HG02642 (cell line): Measurements from ENCODE around the gene GHR.

ENCODE experiments used
- ATAC-seq: cut with Tn5 transposase; IDR thresholded peaks from one replicate; pipeline ENCODE4 v1.9.1; 2021; ENCODE audit warnings: mild to moderate bottlenecking; ENCODE audit not compliant: unreplicated experiment, poor library complexity

GHR gene

DNA sequence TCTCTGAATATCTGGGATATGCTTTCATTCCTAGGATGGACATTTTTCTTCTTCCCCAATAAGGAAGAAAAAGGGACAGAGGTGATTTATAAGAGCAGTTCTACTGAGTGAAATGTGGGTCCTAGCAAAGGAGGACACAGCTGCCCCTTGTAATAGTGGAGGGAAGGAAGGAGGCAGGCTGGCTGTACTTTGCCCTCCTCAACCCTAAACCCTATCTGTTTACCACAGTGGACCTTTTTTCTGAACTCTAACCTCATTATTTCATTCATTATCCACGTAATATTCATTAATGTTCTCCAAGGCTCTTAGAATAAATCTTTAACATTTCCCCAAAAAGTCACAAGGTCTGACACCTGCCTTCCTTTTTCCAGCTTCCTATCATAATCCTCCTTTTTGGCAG lies 37.8 kb downstream of the GHR start:
- no peak for ATAC-seq

DNA sequence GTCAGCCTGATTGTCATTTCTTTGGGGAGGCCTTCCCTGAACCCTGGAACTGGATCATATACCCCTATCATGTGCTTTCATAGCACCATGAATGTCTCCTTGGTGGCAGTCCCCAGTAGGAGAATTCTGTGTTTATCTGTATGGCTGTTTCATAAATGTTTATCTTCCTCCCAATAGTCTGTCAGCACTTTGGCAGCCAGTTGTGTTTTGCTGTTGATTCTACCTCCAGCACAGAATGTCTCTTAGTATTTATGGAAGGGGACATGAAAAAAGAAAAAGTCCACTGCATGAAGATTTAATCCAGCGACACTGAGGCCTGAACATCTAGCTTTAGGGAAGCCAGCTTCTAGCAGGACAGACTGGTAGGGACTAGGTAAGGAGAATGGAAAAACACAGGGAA lies 38.3 kb downstream of the GHR start:
- ATAC-seq: no peak

DNA sequence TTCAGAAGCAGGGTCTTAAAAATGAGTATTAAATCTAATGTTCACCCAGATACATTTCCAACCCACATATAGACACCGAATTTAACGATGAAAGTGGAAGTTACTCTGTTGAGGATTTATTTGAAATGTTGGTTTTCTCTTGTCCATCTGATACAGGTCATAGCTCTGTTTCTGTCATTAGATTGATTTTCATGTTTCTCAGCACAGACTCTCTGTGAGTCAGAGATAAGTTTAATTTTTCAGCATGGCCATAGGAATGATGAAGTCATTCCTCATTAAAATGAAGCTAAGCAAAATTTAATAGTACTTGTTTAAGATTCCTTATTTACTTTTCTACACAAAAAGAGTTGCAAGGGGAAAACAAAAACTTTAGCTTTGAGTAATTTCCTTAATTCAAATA lies 38.8 kb downstream of the GHR start:
- ATAC-seq: no peak

DNA sequence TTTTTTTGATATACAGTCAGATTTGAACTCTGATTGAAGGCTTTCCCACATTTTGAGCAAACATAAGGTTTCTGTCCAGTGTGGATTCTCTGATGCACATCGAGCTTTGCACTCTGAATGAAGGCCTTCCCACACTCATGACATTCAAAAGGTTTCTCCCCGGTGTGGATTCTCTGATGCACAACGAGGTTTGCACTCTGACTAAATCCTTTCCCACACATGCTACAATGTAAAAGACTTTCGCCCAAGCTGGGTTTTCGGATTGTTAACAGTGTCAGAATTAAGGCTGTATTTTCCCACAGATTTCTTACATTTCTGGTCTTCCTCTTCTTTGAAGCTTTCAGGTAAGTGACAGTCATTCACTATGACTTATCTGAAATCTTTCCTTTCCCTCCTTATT lies 44.3 kb downstream of the GHR start:
- ATAC-seq: no peak

DNA sequence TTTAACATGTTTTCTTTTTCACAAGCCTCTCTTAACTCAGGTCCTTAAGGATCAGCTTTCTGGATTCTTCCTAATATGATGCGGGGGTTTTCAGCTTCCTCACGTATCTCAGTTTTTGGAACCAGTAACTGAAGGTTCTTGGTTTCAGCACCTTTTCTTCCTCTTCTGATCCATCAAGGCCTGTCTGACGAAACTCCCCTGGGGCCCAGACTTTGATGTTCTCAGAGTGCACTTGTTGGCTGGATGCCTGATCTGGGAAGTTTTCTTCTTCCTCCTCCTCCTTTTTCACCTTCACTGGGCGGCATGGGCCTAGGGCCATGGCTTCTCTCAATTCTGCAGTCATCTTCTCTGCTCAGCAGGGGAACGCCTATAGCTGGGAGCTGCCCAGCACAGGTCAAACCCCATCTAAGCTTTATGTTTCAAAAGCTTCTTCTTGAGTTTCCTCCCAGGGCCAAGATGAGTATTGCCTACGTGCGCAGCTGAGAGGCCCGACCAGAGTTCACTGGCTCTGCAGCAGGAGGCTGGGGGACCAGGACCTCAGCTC lies 44.8 kb downstream of the GHR start:
- ATAC-seq: no peak

DNA sequence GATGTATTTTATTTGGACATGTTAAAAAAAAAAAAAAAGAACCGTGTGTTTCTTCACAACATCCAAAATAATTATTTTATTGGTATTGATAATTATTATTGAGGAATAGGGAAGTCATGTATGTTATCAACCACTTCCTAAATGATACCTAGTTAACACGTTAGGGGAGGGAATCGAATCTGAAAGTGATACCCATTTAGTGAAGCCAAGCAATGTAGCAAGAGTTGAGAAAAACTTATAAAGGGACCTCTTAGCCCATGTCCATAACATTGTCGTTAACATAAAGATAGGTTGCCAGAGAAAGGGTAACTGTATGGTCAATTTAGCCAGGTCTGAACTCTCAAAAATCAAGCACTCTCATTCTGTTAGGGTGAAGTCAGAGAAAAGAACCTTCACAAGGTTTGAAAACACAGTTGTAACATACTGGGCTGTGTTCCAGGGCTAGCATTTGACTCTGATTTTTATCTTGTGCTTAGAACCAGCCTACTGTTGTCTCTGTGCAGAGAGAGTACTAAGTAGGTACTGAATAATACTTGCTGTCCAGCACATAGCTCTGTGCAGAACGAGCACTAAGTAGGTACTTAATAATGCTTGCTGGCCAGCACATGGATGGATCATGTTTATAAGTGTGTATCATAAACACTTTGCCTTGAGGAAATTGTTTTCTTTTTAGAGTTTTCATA lies 60.4 kb downstream of the GHR start:
- ATAC-seq: peak; percentile 55

DNA sequence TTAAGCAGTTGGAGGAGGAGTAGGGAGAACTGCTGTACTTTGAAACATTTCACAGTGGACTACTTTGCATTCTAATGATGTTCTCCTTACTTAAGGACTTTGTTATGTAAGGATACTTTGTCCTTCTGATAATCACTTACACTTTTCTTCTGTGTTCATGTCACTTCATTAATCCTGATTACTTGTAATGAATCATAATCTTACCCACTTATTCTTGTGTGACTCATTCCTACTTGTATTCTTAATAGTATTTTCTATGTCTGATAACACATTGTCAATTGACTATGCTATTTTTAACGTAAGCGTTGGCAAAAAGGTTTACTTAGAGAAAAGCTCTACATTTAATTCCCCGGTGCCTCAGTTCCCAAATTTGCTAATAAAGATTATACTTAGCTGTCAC lies 63.8 kb downstream of the GHR start:
- no peak for ATAC-seq

DNA sequence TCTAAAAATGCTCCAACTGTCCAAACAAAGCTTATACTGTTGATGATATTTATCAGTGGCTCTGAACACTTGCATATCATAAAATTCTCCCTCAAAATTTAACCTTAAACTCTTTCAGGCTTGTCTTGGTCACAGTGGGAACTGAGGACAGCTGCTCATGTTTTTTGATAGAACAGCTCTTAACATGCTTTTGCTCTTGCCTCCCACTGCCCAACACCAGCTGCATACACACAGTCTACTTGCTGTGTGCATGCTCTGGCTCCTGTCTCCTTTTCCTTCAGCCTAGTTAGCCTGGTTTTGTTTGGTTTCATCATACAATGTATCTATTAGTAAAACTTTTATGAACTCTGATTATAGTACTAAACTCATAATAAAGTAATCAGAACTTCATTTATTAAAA lies 64.6 kb downstream of the GHR start:
- no peak for ATAC-seq

DNA sequence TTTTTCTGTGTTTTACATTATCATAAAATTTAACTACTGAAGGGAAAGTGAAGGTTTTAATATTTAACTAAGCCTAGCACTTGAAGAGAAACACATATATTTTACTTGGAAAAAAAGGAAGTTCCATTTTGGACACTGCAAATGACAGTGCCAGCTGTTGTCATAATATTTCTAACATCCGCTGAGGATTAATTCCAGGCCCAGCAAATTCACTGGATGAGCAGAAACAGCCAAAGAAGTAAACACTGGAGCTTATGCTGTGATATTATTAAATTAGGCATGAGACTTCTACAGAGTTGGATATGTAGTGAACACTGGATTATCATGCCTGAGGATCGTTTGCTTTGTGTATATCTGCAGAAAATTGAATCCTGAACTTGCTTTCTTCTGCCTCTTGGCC lies 67.6 kb downstream of the GHR start:
- ATAC-seq: no peak

DNA sequence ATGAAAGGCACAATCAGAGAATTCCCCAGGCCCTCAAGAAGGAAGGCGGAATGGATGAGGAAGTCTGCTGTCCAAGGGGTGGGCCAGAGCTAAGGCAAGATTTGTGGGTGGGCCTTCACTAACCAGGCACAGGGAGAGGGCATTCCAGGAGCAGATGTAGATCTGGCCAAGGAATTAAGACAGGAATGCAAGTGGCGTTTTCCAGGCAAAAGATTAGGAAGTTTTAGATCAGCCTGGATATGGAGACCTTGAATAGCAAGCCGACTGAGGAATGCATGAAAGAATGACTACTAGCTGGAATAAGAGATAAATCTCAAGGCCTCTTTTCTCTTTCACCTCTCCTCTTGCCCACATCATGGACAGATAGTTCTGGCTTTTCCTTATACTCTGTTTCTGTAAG lies 68.5 kb downstream of the GHR start:
- ATAC-seq: no peak

DNA sequence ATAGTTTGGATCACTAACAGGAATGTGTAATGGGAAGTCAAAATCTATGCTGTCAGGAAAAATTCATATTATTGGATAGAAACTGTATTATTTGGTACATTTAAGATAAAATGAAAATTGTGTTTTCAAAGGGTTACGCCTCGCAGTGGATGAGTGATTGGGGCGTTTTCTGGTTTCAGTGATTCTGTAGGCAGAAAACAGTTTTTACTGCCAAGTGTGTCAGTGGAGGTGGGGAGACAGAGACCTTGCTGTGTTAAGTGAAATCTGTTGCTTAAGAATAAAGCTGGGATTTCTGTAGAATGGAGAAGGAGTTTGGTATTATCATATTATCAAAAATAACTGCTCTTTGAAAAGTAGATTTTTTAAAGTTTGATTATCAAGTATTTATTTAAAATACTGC lies 69.7 kb downstream of the GHR start:
- ATAC-seq: no peak

DNA sequence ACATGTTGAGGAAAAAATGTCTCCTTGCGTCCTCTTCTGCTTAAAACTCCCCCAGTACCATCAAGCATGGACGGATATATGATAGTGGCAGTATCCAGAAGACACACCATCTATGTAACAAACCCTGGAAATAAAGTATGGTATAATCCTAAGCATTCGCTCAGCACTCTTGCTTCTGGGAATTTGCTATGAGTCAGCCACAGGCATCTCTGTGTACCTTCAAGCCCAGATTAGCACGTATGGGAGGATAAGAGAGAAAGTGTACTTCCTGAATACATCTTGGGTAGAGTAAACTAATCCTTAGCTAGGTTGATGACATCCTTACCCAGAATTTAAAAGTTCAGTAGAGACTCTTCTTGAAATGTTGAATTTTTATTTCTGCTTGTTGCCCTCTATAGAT lies 71.2 kb downstream of the GHR start:
- no peak for ATAC-seq

DNA sequence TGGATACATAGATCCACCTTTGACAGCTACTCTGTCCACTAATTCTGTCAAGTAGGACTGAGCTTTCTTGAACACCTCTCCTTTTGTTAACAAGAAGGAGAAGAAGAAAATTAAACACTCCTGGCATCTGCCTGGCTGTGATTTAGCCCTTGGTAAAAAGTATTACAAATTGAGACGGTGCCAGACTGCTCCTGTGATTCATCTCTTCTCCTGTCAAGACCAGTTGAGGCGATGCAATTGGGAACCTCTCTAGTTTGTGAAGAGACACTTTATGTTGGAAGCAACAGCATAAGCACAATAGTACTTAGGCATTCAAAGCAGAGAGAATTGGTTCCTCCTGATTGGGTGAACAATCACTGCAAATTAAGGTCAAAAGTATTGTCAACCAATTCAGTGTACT lies 72.7 kb downstream of the GHR start:
- ATAC-seq: no peak

DNA sequence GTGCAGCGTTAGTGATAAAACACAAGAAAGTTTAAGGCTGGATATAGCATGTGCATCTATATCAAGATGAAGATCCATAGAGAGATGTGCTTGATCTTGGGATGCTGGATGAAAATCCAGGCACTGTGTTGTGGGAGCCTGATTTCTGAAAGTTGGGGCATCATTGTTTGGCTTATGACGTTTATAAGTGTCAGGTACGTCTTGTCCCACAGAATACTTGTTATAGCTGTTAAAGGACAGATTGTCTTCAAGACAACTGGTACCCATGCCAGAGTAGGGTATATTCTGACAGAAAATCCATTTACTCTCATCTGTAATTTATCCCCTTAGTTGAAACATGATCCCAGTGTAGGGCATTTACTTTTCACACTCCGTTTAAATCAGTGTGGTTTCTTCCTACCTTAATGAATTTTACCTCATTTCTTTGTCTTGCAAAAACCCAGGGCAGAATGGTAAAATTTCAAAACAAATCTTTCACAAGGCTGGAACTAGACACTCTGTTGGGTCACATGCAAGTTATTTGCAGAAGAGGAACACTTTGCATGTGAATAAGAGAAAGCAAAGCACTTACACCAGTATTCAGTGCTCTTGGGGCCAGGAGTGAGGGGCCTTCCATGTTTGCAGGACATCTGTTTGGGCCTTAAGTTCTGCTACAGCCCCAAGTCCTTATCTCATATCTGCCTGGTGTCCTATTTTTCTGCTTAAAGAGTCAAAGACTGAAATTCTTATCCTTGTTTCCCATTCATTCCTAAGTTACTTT lies 73.3 kb downstream of the GHR start:
- ATAC-seq: no peak

DNA sequence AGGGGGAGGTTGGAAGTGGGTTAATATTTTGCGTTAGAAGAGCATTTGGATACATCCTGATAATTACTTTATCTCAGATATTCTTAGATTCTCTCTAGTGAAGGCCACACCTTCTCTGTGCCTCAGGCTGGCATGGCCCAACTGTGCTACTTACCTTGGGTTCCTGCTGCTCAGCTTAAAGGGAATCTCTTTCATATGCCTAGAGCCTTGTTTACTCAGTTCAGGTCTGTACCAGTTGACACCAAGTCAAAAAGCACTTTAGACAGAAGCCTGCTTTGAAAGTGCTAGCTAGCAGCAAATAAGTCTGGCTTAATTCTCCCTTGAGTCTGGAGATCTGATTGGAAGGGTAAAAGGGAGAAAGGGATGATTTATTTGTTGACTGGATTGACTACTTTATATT lies 74.8 kb downstream of the GHR start:
- ATAC-seq: no peak

DNA sequence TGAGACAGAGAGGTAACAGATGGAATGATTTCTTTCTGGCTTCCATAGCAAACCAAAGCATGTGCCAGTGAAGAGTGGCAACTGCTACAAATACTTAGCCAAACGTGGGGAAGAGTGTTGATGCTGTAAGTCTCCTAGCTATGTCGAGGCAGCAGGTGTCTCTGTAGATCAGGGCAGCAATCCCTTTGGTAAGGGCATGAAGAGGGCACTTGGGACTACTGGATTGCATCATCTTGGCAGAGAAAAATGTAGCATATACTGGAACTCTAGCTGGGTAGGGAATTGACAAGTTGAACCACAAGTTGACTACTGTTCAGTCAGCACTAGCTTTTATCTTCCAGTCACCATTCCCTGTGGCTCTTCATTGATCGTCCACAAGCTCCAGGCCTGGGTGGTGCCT lies 75.8 kb downstream of the GHR start:
- no peak for ATAC-seq

DNA sequence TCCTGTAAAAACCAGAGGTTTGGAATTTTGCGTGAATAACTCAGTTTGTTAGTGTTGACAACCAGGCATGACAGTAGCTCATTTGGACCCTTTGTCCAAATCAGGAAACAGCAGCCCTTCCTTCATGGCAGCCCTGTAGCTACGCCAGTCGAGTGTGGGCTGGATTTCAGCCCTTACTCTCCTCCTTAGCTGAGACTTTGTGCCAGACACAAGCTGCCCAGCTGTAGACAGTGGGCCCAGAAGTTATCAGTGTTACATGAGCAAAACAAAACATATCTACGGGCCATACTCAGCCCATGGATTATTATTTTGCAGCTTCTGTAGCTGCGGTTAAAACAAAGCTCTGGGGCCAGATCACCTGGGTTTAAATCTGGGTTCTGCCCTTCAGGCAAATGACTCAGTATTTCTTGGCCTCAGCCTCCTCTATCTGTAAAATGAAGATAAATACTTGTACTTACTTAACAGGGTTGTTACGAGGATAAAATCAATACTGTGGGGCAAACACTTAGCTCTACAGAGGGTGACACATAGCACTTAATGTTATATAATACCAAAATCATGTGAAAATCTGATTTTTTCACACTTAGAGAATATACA lies 76.9 kb downstream of the GHR start:
- no peak for ATAC-seq

DNA sequence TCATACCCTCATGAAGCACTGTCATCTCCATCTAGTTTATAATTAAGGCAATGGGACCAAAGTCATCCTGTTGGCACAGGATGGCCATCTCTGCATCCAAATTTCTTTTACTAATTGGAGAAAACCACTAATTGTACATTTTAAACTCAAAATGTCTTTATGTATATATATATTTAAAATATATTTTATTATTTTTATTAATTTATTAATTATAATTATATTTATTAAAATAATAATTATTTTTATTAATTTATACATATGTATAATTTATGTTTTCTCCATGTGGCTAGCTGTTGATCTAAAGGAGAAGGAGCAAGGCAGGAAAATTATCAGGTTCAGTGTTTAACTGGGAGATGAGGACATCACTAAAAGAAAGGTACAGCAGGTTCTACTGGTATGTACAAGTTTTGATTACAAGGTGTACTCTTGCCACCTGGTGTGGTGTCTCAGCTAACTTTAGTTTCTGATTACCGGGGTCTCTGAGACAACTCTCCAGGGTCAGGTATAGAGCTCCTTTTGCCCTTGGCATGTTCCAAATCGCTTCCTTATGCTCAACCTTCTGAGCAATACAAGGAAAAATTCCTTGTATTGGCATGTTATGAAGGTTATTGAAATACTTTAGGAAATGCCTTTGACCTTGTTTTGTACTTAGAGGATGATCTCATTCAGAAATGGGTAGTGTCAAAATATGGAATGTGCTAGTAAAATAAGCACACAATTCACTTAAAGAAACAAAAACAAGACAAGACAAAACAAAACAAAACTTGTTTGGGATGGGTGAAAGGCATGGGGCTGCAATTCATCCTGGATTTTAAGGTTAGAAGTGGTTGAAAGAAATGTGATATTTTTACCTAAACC lies 79.6 kb downstream of the GHR start:
- no peak for ATAC-seq

DNA sequence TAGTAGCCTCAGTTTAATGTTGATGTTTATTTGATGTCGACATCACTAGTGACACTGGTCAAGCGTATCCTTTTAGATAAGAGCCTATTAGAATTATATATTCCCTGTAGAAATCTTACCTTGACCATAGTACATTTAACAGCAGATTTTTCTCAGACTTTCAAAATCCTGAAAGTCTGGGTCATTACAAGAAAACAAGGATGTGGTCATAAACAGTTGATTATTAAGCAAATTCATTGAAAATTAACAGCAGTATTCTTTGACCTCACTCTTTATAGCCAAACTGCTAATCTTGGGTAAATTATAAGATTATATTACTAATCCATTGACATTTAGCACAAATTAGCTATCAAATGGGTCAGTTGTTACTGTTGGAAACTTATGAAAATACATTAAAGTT lies 83.4 kb downstream of the GHR start:
- no peak for ATAC-seq

DNA sequence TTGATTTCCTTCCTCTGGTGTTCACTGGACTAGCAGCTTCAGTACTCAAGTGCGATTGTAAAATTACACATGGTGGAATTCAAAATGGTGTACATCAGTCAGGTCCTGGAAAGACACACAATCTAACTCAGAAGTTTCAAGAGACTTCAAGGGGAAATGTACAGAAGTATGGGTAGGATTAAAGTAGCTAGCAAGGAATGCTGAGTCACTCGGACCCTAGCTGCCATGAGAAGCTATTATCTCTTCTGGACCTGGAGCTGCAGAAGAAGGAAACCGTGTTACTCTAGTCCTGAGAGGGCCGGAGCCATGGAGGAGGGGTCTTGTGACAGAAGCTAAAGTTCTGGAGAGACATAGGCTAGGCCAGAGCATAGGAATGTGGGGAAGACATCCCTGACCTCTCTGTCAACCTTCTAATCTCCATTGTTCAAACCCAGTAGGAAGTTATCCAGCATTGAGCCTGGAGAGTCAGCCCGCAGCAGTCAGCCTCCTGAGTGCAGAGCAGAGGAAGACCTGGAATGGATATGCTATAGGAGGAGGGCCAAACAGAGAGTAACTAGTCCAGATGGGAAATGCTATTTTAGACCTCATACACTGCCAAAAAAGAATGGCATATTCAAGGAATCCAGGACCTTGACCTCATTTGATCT lies 84.3 kb downstream of the GHR start:
- ATAC-seq: no peak
